PFSK-1 (cell line): ENCODE results near the gene HSPA12B.

ENCODE experiments used
- FOXP2 ChIP-seq: optimal IDR thresholded peaks from 2 replicates; pipeline ENCODE3; 2011; ENCODE audit warnings: borderline replicate concordance, control low read depth, inconsistent platforms; ENCODE audit not compliant: insufficient read depth; ENCODE audit errors: extremely low read length, extremely low read depth
- POLR2AphosphoS5 ChIP-seq: IDR thresholded peaks from 2 replicates; pipeline ENCODE4 v1.6.1; 2012; ENCODE audit warnings: low read depth, mild to moderate bottlenecking, control low read depth, low read length, moderate library complexity
- SIN3A ChIP-seq: IDR thresholded peaks from 2 replicates; pipeline ENCODE4 v1.6.1; 2012; ENCODE audit warnings: mild to moderate bottlenecking, low read length, moderate library complexity, borderline replicate concordance; ENCODE audit not compliant: insufficient read depth
- TAF1 ChIP-seq: IDR thresholded peaks from 2 replicates; pipeline ENCODE4 v1.6.1; 2012; ENCODE audit warnings: low read length, control low read depth, borderline replicate concordance; ENCODE audit not compliant: insufficient read depth
- TF ChIP-seq, protein P1 (sequence below), 2 experiments: IDR thresholded peaks; 2 replicates each; pipeline versions ENCODE4 v1.6.1 to v1.8.0; 2011 to 2012; ENCODE audit warnings: low read depth in 2 of 2, low read length in 2 of 2, control low read depth in 1 of 2, inconsistent platforms in 1 of 2, mild to moderate bottlenecking in 1 of 2, moderate library complexity in 1 of 2; ENCODE audit not compliant: insufficient read depth in 1 of 2

Gene HSPA12B

DNA sequence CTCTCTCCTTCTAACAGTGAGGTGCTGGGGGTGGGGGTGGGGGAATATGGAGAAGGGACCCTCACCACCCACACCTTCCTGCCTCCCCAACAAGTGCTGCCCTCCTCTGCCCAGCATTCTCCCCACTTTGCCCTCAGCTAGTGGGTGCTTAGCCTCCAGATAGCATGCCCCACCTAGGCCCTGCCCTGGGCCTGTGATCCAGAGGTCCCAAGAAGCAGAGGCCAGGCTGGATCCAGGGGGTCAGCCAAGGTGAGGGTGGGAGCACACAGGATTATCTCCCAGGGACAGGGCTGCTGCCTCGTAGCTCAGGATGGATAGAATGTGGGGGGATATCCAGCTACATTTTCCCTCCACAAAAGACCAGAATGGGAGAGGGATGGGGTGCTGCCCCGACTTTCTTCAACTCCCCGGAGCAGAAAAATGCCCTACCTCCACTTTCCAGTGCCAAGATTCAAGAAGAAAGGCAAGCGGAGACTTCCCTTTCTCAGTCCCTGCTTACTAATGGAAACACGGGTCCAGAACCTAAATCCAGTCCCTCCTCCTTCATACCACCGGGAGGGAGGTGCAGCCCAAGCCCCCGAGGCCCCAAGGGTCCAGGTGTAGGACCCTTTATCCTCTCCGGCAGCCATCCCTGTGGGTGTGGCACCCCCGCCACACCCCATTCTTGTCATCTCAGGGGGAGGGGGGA is 34.1 kb downstream of the HSPA12B start:
- TF ChIP-seq TAF1, result no peak
- no peak for TF ChIP-seq POLR2AphosphoS5
- TF ChIP-seq, protein P1, sequence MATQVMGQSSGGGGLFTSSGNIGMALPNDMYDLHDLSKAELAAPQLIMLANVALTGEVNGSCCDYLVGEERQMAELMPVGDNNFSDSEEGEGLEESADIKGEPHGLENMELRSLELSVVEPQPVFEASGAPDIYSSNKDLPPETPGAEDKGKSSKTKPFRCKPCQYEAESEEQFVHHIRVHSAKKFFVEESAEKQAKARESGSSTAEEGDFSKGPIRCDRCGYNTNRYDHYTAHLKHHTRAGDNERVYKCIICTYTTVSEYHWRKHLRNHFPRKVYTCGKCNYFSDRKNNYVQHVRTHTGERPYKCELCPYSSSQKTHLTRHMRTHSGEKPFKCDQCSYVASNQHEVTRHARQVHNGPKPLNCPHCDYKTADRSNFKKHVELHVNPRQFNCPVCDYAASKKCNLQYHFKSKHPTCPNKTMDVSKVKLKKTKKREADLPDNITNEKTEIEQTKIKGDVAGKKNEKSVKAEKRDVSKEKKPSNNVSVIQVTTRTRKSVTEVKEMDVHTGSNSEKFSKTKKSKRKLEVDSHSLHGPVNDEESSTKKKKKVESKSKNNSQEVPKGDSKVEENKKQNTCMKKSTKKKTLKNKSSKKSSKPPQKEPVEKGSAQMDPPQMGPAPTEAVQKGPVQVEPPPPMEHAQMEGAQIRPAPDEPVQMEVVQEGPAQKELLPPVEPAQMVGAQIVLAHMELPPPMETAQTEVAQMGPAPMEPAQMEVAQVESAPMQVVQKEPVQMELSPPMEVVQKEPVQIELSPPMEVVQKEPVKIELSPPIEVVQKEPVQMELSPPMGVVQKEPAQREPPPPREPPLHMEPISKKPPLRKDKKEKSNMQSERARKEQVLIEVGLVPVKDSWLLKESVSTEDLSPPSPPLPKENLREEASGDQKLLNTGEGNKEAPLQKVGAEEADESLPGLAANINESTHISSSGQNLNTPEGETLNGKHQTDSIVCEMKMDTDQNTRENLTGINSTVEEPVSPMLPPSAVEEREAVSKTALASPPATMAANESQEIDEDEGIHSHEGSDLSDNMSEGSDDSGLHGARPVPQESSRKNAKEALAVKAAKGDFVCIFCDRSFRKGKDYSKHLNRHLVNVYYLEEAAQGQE (IDR thresholded peaks at IDR 0.05; ENCODE audit: insufficient read depth in 1 of 2, low read depth in 2 of 2, low read length in 2 of 2), result no peak
- no peak for TF ChIP-seq SIN3A
- TF ChIP-seq FOXP2, result no peak

DNA sequence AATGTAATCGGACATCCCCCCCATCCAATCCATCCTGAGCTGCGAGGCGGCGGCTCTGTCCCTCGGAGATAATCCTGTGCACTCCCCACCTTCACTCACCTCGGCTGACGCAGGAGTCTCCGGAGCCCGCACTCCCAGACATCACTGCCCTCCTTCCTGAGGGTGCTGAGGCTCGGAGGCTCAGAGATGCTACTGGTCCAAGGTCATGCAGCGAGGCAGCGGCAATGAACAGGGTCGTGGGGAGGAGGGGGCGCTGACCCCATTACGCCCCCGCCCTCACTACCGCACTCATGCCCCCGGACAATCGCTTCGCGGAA is 34.6 kb downstream of the HSPA12B start:
- TF ChIP-seq, protein P1 (IDR thresholded peaks at IDR 0.05; ENCODE audit: insufficient read depth in 1 of 2, low read depth in 2 of 2, low read length in 2 of 2), result no peak
- TF ChIP-seq POLR2AphosphoS5 (no peak), FOXP2 (no peak), TAF1 (no peak), SIN3A (no peak)

DNA sequence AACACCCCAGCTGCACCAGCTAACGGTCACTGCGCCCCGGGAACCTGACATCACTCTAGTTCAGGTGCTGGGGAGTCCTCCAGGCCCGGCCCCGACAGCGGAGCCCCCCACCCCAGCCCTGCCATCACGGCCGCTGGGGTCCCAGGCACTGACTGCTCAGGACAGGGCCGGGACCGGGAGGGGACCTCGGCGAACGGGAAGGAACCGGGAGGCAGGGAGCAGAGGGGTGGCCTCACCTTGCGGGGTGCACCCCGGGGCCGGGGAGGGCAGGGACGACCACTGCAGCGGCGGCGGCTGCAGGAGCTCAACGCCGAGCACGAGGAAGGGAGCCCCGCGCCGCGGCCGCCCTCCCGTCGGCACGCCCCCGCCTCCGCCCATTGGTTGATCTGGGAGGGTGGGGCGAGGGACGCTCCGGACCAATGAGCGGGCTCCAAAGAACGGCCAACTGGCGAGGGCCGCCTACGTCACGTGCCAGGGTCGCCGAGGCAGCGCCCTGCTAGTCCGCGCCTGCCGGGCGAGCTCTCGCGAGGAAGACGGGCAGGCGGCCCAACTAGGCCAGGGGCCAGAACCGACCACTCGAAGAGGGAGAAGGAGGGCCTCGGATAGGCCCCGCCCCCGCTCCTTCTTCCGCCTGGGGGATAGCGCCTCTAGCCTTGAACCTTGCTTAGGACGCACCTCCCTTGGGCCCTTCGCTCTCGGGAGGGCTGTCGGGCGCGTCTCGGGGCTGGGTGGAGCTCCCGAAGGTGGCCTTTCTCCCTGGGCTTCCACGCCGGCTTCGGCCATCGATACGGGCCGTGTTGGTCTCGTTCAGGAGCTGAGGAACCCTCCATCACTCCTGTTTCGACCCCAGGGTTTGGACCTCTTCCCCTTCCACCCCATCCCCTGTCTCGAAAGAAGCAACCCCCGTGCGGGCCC is 35.2 kb downstream of the HSPA12B start, which contains the start of gene ADISSP:
Gene ADISSP, minus strand, starts transcription at position 327 of the 915 bp plus-strand sequence. CDS start 7,653 bp downstream, outside the sequence.
- peak; percentile 55; the same call in 1 of the 2 replicates for TF ChIP-seq TAF1
- TF ChIP-seq, protein P1 (IDR thresholded peaks at IDR 0.05; ENCODE audit: insufficient read depth in 1 of 2, low read depth in 2 of 2, low read length in 2 of 2), result no peak
- peak; percentile 77 for TF ChIP-seq POLR2AphosphoS5
- TF ChIP-seq SIN3A, result peak; percentile 86; the same call in 1 of the 2 replicates
- no peak for TF ChIP-seq FOXP2

DNA sequence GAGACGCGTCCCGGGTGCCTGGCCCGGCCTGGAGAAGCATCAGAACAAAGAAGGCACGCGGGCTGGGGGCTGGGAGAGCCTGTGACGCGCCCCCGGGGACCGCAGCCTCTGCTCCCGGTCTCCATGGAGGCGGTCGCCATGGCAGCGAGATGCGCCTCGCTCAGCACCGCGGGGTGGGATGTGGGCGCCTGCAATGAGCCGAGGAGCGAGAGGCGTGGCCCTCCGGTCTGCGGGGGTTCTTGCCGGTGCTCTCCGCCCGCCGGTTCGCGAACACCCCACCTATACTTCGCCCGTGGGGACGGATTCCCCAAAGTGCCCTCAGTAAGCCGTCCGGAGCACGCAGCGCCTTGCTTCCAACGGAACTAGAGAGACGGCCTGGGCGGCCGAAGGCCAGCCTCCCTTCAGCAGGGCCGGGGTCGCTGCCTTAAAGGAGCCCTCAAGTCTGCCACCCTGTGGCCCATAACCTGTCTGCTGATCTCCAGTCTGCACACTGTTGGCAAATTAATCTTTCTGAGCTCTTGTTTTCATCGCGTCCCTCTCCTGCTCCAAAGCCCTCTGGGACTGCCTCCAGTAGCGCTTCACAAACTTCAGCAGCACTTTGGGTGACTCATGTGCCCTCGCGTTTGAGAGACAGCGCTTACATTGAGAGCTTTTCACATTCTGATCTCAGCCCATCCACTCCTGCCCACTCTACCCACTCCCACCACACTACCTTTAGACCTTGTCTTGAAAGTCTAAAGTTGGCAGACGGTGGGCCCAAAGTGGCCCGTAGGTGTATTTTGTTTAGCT is 36.1 kb downstream of the HSPA12B start:
- TF ChIP-seq TAF1 (no peak), FOXP2 (no peak), POLR2AphosphoS5 (no peak; the same call in 1 of the 2 replicates), SIN3A (no peak)
- TF ChIP-seq, protein P1 (IDR thresholded peaks at IDR 0.05; ENCODE audit: insufficient read depth in 1 of 2, low read depth in 2 of 2, low read length in 2 of 2), result no peak
